Measurements from ENCODE around the gene NCKAP5. TPM values are rescaled to one million over a fixed set of nuclear protein-coding genes. Genes with fewer than 3 reads are reported as not detected.

NCKAP5 gene
- total RNA-seq, 3 donors from 2014 or later, result 1.9 to 6.3 (median 2.3) TPM

DNA sequence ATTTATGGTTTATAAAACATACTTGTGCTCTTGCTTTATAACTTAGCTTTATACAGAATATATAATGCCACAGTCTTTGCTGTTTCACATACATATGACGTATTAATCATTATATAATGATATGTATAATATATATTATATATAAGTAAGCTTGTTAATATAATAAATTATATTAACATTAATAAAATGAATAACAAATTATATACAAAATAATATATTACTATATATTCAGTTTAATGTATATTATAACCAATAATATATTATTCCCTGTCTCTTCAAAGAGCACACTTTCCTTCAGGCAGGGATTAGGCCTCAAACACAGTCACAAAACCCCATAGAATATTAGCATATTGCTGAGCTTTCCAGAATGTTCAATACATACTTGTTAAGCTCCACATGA lies 427.6 kb downstream of the NCKAP5 start:
- intact Hi-C loops (cut with DNase I, micrococcal nuclease), result no loop called here
- Histone ChIP-seq H3K9me3 (no peaks in the 10 kb centered on the region), H3K36me3 (ENCODE audit: low read depth) (no peaks in the 10 kb centered on the region), H3K4me3 (no peak overlapping the region), H3K4me1 (ENCODE audit: low read depth) (no peaks in the 10 kb centered on the region)
- no peak for DNase-seq
- TF ChIP-seq, protein P1, sequence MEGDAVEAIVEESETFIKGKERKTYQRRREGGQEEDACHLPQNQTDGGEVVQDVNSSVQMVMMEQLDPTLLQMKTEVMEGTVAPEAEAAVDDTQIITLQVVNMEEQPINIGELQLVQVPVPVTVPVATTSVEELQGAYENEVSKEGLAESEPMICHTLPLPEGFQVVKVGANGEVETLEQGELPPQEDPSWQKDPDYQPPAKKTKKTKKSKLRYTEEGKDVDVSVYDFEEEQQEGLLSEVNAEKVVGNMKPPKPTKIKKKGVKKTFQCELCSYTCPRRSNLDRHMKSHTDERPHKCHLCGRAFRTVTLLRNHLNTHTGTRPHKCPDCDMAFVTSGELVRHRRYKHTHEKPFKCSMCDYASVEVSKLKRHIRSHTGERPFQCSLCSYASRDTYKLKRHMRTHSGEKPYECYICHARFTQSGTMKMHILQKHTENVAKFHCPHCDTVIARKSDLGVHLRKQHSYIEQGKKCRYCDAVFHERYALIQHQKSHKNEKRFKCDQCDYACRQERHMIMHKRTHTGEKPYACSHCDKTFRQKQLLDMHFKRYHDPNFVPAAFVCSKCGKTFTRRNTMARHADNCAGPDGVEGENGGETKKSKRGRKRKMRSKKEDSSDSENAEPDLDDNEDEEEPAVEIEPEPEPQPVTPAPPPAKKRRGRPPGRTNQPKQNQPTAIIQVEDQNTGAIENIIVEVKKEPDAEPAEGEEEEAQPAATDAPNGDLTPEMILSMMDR (IDR thresholded peaks at IDR 0.05), result no peak
- no peak for ATAC-seq

DNA sequence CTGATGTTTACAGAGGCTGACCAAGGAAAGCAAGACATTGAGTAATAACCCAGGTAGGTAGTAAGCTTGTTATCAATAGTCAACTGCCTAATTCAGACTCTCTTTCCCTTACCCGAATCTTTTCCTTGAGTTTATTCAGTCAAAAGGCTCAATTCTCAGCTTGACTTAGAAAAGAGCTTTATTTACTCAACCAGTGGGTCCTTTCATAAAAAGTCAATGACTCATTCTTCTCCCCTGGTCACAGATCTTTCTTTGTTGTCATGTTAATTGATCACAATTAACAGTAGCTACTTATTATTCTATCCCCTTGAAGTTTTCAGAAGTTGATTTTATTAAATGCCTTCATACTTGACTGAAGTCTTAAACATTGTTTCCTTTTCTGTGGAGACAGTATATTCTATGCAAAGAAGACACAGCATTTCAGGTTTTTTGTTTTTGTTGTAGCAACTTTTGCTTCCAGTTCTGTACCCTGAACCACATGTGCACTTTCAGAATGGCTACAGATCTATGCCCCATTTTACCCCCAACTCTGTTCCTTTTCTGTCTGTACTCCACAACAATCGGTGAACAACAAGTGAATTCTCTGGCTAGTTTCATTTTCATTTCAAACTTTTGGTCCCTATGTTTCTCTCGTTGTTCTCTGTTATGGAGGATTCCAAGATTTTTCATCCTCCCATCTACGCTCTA lies 428.3 kb downstream of the NCKAP5 start:
- DNase-seq (no peak), ATAC-seq (no peak)
- TF ChIP-seq, protein P1 (IDR thresholded peaks at IDR 0.05), result no peak
- Histone ChIP-seq H3K9me3 (no peaks in the 10 kb centered on the region), H3K4me3 (no peak overlapping the region), H3K4me1 (ENCODE audit: low read depth) (no peaks in the 10 kb centered on the region), H3K36me3 (ENCODE audit: low read depth) (no peaks in the 10 kb centered on the region)
- intact Hi-C loops (cut with DNase I, micrococcal nuclease), result no loop called here

DNA sequence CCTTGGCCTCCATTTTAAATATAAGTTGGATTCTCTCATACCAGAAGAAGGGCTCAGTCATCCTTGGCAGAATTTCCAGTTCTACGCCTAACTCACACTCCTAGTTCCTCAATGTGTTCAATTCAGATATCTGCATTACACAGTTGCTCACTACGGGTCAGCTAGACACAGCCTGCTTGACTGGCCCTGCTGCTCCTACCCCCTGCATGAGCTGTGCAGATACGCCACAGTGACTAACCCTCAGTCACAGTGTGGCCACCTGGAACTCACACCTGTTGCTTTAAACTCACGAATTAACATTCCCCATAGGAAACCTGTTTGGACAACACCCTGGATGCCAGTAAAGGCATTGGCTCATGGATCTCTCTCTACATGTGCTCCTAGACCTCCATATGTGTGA lies 429.6 kb downstream of the NCKAP5 start:
- no peak overlapping the region for H3K4me3 ChIP-seq
- ATAC-seq (no peak), DNase-seq (no peak)
- TF ChIP-seq, protein P1 (IDR thresholded peaks at IDR 0.05), result no peak
- no peaks in the 10 kb centered on the region for H3K4me1 ChIP-seq (ENCODE audit: low read depth)
- intact Hi-C loops (cut with DNase I, micrococcal nuclease), result no loop called here
- no peaks in the 10 kb centered on the region for H3K36me3 ChIP-seq (ENCODE audit: low read depth)
- H3K9me3 ChIP-seq, result no peaks in the 10 kb centered on the region

DNA sequence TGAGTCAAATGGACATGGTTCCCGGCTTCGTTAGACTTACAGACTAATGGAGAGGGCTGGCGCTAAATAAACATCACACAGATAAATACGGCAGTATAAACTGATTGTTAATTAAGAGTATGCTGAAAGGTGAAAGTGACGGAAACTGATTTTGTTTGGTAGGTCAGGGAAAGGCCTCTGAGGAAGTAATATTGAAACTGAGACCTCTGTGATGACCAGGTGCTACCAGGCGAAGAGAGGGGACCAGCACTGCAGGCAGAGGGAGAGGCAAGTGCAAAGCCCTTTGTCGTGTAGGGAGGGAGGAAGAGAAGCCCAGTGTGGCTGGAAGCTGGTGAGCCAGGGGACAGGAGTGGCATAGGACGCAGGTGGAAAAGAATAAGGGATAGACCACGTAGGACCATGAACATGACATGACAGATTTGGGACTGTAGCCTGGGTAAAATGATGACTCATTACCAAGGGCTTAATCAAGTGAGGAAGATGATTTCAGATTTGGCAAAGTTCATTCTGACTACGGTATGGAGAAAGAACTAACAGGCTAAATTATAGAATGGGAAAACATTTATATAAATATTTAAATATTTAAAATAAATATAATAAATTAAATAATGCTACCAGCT lies 433.1 kb downstream of the NCKAP5 start:
- intact Hi-C loops (cut with DNase I, micrococcal nuclease), result no loop called here
- no peak for DNase-seq
- TF ChIP-seq, protein P1 (IDR thresholded peaks at IDR 0.05), result no peak

DNA sequence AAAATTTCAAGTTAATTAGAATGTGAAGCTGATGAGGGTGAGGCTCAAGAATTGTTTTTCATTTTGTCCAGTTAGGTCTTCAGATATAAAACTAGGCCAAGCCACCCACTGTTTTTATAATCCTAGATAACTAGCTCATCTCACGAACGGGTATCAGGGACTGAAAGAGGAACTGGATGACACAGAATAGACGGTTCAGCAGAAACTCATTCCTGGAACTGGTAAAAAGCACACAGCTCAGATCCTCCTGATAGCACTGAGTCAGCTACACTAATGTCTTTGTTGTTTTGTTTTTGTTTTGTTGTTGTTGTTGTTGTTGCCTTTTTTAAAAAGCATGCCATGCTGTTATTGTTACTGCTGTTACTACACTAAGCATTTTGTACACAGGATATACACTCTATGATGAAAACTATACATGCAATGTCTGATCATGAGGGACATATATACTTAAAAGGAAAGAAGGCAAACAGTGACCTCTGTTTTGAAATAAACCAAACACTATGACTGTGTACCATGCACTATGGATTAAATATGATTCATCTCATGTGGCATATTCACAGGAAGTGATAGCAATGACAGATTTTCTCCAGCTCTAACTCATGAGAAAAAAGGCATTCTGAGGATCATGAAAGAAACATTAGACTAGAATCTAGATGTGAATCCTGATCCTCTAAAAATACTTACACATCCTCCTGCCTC lies 437.6 kb downstream of the NCKAP5 start:
- intact Hi-C loops (cut with DNase I, micrococcal nuclease), result no loop called here
- Histone ChIP-seq H3K4me3 (no peak overlapping the region), H3K9me3 (no peaks in the 10 kb centered on the region), H3K4me1 (ENCODE audit: low read depth) (no peaks in the 10 kb centered on the region), H3K36me3 (ENCODE audit: low read depth) (no peaks in the 10 kb centered on the region)
- TF ChIP-seq, protein P1 (IDR thresholded peaks at IDR 0.05), result no peak
- DNase-seq, result no peak
- ATAC-seq, result no peak

More for the DNA sequence above, 433.1 kb downstream of the NCKAP5 start:
- H3K36me3 ChIP-seq (ENCODE audit: low read depth), result no peaks in the 10 kb centered on the region
- H3K4me3 ChIP-seq, result no peak overlapping the region
- no peaks in the 10 kb centered on the region for H3K9me3 ChIP-seq
- ATAC-seq, result no peak
- H3K4me1 ChIP-seq (ENCODE audit: low read depth), result no peaks in the 10 kb centered on the region
